AG09309 (cell line): ENCODE results near the gene PRKD2.
"Not testable (repeated sequence)": the region's sequence is repeated elsewhere in the genome, so short reads cannot be mapped to it uniquely, and the experiment has no call there.

Experiments used
- DNase-seq: peaks from one replicate; pipeline ENCODE4 v3.0.0-alpha.2; 2010; ENCODE audit warnings: low read depth
- H3K4me3 ChIP-seq: 2 replicates; pipeline ENCODE4 v1.5.1; 2011; ENCODE audit warnings: mild to moderate bottlenecking, low read depth, low read length, moderate library complexity; ENCODE audit not compliant: control insufficient read depth
- CTCF ChIP-seq: IDR thresholded peaks from 2 replicates; pipeline ENCODE4 v1.5.1; 2011; ENCODE audit warnings: mild to moderate bottlenecking, low read depth, low read length, inconsistent platforms; ENCODE audit not compliant: insufficient read depth, control insufficient read depth; ENCODE audit errors: missing control alignments

The PRKD2 gene

DNA sequence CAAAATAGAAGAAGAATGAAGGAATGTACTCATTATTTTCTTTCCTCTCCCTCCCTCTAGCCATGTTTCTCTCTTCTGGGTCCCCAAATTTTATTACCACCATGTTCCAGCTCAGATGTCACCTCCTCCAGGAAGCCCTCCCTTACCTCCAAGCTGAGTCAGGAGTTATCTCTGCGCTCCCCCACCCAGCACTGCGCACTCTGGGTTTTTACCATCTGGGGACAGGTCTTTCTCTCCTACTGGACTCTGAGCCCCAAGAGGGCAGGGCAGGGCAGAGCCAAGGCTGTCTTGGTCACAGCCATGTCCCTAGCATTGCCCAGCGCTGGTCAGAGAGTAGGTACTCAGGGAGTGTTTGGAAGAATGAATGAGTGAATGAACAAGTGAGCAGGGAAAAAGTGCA is 83.8 kb downstream of the PRKD2 start:
- no peak for DNase-seq
- no peak overlapping the region for H3K4me3 ChIP-seq
- no peak for TF ChIP-seq CTCF

- no peak overlapping the region for H3K4me3 ChIP-seq
- no peak for TF ChIP-seq CTCF
- DNase-seq, result no peak
Measured at GRCh38 chr19:46631481-46631880, 85.4 kb downstream of the PRKD2 start.

- no peak overlapping the region for H3K4me3 ChIP-seq
- DNase-seq, result no peak
Measured at GRCh38 chr19:46630586-46631205, 86.2 kb downstream of the PRKD2 start.

GRCh38 chr19:46629546-46630025 is 87.3 kb downstream of the PRKD2 start:
- TF ChIP-seq CTCF, result no peak
- H3K4me3 ChIP-seq, result no peak overlapping the region
- DNase-seq, result no peak

More at GRCh38 chr19:46630586-46631205, 86.2 kb downstream of the PRKD2 start:
- TF ChIP-seq CTCF, result no peak

DNA sequence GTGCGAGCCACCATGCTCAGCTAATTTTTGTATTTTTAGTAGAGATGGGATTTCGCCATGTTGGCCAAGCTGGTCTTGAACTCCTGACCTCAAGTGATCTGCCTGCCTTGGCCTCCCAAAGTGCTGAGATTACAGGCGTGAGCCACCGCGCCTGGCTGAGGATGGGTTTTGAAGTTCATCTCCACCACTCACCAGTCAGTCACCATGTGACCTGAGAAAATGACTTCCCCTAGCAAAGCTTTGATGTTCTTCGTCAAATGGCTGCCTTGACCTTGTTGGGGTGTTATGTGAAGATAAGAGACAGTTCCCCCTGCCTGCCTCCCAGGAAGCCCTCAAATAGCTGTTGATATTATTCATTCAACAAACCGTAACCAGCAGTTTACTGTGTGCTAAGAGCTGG is 87.9 kb downstream of the PRKD2 start:
- not testable (repeated sequence) for H3K4me3 ChIP-seq, DNase-seq

GRCh38 chr19:46626446-46626845 is 90.5 kb downstream of the PRKD2 start:
- no peak for TF ChIP-seq CTCF
- H3K4me3 ChIP-seq, result no peak overlapping the region
- no peak for DNase-seq

DNA sequence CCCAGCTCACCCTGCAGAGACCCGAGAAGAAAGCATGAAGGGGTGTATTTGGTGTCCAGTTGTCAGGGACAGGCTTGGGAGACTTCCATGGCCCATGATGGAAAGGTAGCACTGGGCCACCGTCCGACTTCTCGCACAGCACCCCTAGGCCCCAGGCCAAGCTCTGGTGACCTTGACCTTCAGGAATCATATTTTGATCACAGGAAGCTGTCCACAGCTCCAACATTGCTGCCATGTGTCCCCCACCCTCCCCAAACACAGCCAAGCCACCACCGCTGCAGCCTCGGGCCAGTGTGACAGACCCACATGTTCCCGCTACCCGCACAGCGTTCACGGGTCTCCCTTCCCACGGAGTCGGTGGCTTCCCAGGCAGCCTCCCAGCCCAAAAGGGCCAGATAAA is 91.2 kb downstream of the PRKD2 start:
- no peak for TF ChIP-seq CTCF
- H3K4me3 ChIP-seq, result no peak overlapping the region
- DNase-seq, result no peak
